GM18498 (cell line): Measurements from ENCODE around the gene ZNG1E.
"Not testable (repeated sequence)": the region's sequence is repeated elsewhere in the genome, so short reads cannot be mapped to it uniquely, and the experiment has no call there.

Experiments
- ATAC-seq: cut with Tn5 transposase; IDR thresholded peaks from one replicate; pipeline ENCODE4 v1.9.1; 2021; ENCODE audit warnings: mild to moderate bottlenecking, moderate library complexity; ENCODE audit not compliant: unreplicated experiment

The ZNG1E gene

DNA sequence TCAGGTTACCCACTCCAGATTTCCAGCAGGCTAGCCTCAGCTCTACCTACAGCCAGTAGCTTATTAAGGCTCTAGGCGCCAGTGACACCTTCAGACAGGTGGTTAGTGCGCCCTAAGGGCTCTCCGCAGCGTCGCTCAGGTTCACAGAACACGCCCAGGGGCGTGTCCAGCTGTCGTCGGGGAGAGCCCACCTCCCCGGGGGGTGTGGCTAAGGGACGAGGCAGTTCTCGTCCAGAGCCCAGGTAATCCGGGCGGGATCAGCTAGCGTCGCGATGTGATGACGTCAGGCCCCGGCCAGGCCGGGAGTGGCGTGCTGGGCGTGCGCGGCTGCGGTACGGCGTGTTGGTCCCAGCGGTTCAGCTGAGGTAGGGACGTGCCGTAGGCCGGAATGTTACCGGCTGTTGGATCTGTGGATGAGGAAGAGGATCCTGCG is at the start of gene ZNG1E:
Gene ZNG1E (plus strand): TSS at position 340 of the 433 bp plus-strand sequence. CDS start 49 bp downstream, at position 389.
- not testable (repeated sequence) for ATAC-seq

DNA sequence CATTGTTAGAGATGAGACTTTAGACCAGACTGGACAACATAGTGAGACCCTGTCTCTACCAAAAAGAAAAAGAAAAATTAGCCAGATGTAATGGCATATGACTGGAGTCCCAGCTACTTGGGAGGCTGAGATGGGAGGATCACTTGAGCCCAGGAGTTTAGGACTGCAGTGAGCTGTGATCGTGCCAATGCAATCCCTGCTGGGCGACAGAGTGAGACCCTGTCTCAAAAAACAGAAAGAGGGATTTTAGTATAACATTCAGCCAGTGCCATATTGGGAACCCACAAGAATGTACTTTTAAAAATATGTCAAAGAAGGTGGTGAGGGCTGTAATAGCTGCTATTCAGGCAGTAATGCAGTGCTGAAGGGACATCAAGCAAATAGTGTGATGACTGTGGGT is 2.1 kb upstream of the ZNG1E start:
- not testable (repeated sequence) for ATAC-seq

DNA sequence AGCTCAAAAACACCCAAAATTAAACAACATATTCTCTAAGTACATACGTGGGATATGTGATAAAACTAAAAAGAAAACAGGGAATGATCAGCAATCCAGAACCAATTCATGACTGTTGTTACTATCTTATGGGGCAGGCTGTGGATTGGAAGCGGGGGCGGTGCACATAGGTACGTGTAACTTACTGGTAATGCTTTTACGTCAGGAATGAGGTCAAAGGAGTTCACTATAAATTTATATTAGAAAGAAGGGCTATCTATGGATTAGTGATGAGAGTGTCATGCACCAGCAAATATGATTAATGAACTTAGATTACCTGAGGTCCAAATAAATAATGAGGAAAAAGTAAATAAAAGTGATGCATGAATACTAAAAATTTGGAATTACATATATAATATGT is 710 bp upstream of the ZNG1E start:
- not testable (repeated sequence) for ATAC-seq

DNA sequence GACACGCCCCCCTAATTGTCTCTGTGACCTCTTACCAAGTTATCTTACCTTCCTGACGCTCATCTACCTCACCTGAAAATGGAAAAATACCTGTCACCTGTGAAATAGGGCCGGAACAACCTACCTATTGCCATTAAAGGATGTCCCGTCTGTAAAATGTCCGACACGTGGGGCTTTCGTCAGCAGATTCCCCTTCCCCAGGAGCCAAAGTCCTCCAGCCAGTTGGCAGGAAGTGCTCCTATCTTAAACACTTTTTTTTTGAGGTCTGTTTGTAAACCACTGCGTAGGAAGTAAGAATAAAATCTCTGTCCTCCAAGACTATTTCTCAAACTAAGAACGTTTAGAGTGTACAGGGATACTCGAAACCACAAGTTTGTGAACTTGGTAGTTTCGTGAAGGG is 661 bp downstream of the ZNG1E start:
- ATAC-seq: not testable (repeated sequence)

DNA sequence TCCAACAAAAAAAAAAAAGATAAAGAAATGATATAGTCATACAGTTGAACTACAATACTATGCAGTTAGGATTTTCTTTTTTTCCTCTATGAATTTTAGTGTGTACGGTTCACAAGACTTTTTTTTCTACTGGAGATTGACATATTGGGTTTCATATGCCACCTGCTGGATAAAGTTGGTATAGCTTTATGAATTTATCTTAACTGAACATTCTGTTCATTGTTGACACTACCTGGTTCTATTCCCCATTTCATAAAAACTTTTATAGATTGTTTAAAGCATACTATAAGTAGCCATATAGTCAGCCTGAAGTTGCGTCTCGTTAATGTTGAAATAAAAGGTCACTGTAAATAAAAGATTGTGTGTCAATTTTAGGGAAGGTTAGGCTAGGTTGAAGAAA is 2.8 kb downstream of the ZNG1E start:
- ATAC-seq: not testable (repeated sequence)

DNA sequence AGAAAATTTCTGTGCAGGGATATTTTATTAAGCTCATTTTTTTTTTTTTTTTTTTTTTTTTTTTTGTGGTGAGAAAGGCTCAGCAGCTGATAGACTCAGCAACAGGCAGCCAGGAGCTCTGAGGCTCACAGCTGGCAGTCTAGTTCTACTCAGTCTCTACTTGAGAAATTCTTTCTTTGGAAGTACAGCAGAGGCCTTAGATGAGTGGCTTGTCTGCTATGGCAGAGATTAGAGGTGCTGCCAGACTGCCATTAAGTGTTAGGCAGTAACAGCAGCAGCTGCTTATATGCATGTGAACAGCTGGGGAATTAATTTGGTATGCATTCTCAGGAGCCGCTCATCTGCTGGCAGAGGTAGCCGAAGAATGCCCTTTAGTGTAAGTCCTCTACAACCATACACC is 27.8 kb downstream of the ZNG1E start:
- not testable (repeated sequence) for ATAC-seq

DNA sequence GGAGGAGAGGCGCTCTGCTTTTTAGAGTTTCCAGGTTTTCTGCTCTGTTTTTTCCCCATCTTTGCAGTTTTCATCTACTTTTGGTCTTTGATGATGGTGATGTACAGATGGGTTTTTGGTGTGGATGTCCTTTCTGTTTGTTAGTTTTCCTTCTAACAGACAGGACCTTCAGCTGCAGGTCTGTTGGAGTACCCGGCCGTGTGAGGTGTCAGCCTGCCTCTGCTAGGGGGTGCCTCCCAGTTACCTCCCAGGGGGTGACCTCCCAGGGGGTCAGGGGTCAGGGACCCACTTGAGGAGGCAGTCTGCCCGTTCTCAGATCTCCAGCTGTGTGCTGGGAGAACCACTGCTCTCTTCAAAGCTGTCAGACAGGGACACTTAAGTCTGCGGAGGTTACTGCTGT is 38.7 kb downstream of the ZNG1E start:
- ATAC-seq: not testable (repeated sequence)

DNA sequence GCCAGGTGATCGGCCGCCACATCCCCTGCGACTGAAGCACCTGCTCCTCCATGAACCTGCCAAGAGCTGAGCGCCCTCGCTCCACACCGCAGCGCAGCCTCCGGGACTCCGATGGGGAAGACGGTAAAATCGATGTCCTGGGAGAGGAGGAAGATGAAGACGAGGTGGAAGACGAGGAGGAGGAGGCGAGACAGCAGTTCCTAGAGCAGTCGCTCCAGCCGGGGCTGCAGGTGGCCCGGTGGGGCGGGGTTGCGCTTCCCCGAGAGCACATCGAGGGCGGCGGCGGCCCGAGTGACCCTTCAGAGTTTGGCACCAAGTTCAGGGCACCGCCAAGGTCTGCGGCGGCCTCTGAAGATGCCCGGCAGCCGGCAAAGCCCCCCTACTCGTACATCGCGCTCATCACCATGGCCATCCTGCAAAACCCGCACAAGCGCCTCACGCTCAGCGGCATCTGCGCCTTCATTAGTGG is 61.4 kb downstream of the ZNG1E start, which contains the start of gene FOXD4L4:
Gene FOXD4L4 (plus strand): TSS at position 51 of the 469 bp plus-strand sequence. CDS start 0 bp downstream, at position 51.
- not testable (repeated sequence) for ATAC-seq

DNA sequence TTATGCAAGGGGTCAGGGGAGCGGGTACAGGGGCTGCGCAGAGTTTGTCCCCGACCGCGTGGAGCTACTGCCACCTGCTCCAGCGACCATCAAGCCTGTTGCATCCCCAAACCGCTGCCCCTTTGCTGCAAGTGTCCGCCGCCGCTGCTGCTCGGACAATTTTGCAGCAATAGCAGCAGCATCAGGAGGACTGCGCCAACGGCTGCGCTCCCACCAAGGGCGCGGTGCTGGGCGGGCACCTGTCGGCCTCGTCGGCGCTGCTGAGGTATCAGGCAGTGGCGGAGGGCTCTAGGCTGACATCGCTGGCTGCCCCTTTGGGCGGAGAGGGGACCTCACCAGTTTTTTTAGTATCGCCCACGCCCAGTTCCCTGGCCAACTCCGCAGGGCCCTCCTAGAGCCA is 62.4 kb downstream of the ZNG1E start:
- not testable (repeated sequence) for ATAC-seq
